GM19452 (cell line): ENCODE results near the gene CEP170B.
"Not testable (repeated sequence)": the region's sequence is repeated elsewhere in the genome, so short reads cannot be mapped to it uniquely, and the experiment has no call there.

Source experiments
- ATAC-seq: cut with Tn5 transposase; IDR thresholded peaks from one replicate; pipeline ENCODE4 v1.9.1; 2021; ENCODE audit not compliant: unreplicated experiment

The CEP170B gene

GRCh38 chr14:104888489-104889374, 23.7 kb downstream of the CEP170B start:
- ATAC-seq: no peak

DNA sequence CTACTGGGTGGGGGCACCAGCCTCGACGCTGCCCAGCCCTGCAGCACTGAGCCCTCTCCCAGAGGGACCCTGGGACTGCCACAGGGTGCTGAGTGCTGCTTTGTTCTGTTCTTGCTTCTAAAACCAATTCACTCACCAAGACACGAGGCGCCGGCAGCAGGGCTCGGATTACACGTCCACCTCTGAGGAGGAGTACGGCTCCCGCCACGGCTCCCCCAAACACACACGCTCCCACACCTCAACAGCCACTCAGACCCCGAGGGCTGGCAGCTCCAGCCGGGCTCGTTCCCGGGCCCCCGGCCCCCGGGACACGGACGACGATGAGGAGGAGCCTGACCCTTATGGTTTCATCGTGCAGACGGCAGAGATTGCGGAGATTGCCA, 24.3 kb downstream of the CEP170B start:
- no peak for ATAC-seq

DNA sequence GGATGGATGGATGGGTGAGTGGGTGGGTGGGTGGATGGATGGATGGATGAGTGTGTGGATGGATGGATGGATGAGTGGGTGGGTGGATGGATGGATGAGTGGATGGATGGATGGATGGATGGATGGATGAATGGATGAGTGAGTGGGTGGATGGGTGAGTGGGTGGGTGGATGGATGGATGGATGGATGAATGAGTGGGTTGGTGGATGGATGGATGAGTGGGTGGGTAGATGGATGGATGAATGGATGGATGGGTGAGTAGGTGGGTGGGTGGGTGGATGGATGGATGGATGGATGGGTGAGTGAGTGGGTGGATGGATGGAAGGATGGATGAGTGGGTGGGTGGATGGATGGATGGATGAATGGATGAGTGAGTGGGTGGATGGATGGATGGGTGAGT, 25.2 kb downstream of the CEP170B start:
- not testable (repeated sequence) for ATAC-seq

DNA sequence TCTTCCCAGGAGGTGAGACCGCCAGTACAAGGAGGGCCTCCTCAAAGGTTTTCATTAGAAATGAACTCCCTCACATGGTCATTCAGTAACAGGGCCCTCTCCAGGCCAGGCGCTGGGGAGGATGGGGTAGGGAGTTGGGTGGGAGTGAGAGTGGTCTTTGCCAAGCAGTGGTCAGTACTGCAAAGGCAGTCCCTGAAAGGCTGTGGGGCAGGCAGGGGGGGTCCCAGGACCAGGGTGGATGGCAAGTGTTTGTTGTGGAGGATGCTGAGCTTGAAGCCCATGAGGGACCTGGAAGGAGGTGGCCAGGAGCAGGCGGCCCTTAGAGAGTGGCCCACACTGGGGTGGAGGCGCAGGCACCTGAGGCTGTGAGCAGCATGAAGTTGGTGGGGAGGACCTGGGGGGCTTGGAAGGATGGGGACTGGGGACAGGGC, 26.1 kb downstream of the CEP170B start:
- no peak for ATAC-seq

GRCh38 chr14:104891664-104892530, 26.8 kb downstream of the CEP170B start:
- ATAC-seq: no peak

DNA sequence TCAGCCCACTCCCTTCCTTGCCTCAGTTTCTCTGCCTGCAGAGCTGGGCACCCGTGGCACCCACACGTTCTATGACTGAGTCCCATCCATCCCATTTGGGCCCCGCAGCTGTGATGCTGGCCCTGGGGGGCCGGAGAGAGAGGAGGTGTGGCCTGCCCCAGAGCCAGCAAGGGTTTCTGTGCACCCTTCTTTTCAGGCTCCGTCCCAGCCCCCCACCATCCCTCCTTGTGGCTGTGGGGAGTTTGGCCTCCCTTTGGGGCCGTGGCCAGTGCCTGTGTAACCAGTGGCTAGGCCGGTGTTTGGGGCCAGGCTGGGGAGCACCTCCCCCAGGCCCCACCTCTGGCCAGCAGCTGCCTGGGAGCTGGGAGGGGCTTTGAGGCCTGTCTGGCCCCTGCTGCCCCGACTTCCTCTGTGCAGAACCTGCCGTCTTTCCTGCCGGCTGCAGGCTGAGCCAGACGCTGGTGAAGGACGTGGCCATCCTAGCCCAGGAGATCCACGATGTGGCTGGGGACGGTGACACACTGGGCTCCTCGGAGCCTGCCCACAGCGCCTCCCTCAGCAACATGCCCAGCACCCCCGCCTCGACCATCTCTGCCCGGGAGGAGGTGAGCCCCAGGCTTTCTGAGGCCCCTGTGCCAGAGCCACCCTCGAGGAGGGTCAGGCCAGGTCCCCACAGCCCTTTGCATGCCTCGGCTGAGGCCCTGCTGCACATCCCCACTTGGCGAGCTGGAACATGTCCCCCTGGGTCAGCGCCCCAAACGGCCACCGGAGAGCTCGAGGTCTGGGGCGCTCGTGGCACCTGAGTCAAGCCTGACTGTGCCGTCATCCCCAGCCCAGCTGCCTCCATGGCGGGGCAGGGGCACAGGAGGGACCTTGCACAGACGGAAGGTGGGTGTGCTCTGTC, 27.7 kb downstream of the CEP170B start:
- no peak for ATAC-seq

- ATAC-seq: no peak
Observed at GRCh38 chr14:104893435-104894207, 28.6 kb downstream of the CEP170B start.

DNA sequence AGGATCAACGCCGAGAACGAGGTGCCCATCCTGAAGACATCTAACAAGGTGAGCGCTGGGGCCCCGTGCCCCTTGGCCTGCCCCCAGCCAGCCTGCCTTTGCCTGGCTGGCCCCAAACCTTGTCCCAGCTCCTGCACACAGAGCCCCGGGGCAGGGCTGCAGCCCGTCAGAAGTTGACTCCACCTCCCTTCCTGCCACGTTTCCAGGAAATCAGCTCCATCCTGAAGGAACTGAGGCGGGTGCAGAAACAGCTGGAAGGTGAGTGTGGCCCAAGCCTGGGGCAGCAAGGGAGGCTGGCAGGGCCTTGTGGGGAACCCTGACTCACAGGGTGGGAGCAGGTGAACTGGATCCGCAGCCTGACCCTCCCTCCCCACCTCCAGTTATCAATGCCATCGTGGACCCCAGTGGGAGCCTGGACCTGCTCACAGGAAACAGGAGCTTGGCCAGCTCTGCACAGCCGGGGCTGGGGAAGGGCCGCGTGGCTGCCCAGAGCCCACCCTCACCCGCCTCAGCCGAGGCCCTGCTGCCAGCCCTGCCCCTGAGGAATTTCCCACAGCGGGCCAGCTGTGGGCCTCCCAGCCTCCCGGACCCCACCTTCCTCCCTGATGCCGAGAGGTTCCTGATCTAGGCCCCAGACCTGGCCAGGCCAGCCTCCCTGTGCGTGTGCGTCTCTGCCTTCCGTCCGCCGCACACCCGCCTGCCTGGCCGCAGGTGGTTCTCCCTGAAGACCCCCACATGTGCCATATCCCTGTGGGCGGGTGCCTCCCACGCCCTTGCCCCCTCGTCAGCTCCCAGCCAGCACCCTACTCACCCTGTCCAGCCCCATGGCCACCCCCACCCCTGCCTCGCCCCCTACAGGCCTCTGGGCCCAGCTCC, 29.5 kb downstream of the CEP170B start:
- ATAC-seq: no peak

- ATAC-seq: no peak
Observed at GRCh38 chr14:104895207-104895785, 30.2 kb downstream of the CEP170B start.

DNA sequence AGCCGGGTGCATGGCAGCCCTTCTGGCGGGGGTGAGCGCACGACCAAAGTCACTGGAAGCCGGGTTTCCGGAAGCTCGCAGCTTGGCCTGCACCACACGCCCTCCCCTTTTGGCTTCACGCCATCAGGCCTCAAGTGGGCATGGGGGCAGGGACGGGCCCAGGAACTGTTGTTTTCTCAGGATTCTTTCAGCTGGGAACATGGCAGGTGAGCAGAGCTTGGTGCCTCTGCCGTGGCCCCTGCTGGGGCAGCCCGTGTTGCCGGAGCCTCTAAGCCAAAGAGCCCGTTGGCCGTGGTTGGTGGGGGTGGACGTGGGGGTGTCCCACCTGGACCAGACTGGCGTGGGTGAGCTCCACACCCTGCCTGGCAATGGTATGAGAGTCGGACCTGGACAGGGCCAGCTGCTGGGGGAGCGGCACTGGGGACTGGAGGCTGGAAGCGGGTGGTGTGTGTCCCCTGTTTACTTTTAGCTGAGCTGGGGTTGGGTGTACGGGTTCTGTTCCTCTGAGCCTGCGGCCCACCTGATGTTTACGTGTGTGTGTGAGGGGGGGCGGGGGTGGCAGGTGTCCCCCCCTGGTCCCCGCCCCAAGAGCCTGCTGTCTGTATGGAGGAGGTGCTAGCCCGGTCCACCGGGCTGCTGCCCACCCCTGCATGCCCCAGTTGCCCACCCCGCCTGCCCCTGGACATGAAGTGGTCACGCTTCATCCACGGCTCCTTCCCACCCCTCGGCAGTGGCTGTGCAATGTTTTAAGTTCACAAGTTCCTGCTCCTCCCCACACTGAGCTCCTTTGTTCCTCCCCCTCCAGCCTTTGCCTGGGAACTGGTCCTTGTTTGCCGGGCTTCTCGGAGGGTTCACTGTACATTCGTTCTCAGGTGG, 31.0 kb downstream of the CEP170B start:
- no peak for ATAC-seq

DNA sequence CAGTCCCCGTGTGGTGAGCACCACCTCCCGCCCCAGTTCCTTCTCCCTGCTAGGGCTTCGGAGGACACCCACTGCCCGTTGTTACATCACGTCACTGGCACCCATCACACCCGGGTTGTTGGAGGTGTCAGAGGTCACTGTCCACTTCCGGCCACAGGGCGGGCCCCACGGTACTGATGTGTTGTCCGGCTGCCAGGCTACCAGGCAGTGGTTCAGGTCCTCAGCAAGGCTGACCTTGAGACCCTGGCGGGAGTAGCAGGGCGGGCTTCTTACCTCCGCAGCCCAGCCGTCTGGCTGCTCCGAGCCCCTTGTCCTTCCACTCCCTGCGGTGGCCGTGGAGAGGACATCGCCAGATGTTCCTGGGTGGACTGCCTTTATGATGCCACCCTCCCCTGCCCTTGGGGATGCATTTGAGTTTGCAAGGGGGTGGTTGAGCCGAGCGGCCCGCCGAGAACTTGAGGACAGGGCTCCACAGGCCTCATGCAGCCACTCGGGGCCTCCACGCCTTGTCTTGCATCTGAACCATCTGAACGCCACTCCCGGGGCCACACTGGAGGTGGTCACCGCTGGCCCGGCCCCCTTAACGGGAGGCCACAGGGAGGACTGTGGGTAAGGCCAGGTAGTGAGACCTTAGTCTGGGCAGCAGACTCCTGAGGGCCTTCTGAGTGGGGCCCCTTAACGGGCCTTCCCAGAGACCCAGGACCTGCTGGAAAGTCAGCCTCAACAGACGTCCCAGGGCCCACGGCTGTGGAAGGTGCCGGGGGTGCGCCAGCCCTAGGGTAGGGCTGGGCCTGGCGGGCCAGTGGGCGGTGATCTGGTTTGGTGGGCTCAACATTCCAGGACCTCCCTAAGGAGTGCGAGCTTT, 32.5 kb downstream of the CEP170B start:
- ATAC-seq: no peak

GRCh38 chr14:104898195-104898558, 33.1 kb downstream of the CEP170B start:
- no peak for ATAC-seq

GRCh38 chr14:104898870-104899510, 33.9 kb downstream of the CEP170B start:
- no peak for ATAC-seq

DNA sequence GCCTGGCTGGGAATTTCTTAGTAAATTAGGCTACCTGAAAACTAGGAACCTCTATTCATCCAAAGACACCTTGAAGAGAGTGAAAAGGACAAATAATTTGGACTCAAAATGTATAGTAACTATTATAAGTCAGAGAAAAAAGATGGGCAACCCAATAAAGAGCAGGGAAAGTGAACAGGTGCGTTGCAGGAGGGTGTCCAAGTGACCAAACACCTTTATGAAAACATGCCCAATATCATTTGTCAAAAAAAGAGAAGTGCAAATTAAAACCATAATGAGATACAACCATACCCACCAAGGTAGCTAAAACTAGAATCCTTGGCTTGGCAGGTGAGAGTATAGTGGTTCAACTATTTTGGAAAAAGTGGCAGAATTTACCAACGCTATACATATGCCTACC, 34.7 kb downstream of the CEP170B start:
- no peak for ATAC-seq

DNA sequence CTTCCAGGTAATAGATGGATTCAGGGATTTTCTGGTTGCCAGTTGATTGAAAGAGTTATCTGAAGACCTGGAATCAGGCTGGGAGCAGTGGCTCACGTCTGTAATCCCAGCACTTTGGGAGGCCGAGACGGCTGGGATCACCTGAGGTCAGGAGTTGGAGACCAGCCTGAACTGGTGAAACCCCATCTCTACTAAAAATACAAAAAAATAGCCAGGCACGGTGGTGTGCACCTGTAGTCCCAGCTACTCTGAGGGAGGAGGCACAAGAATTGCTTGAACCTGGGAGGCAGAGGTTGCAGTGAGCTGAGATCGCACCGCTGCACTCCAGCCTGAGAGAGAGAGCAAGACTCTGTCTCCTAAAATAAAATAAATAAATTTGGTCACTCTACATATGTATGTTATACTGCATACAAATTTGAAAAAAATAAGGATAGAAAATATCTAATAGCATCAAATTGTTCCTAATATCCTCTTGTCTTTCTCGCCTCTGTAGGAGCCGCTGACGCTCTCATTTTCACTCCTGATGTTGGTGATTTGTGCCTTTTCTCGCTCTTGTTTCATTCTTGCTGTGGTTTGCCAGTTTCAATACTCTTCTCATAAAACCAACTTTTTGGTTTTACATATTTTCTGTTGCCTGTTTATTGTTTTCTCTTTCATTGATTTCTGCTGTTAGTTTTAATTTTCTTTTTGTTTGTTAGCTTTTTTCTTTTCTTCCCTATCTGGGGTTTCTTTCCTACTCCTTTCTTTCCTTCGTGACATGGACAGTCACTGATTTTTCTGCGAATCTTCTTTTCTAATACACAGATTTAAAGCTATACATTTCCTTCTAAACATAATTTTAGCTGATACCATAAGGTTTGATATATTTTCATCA, 35.8 kb downstream of the CEP170B start:
- ATAC-seq: no peak

DNA sequence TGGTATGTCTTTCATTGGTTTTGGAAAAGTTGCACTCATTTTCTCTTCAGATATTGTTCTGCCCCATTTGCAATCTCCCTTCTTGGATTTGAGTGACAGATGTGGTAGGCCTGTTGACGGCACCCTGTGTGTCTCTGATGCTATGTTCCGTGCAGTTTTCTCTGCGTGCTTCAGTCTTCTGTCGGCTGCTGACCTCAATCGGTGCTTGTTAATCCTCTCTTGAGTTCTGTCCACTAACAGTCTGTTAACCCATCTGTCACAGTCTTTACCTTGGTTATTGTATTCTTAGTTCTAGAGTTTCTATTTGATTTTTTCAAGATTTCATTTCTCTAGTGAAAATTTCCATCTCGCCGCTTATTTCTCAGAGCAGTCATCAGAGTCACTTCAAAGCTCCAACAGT, 38.9 kb downstream of the CEP170B start:
- no peak for ATAC-seq
